ENCODE measurements around the gene C1orf159. TPM values are rescaled to one million over a fixed set of nuclear protein-coding genes. Genes with fewer than 3 reads are reported as not detected.
A peak's percentile ranks its signal among the peaks of the same experiment; 100 is the strongest.

C1orf159 gene
- total RNA-seq, 1 donor from 2014 or later = 11.7 TPM

GRCh38 chr1:1116701-1117468, 996 bp upstream of the C1orf159 start:
- Histone ChIP-seq H3K4me1 (peaks cover 11% of the 10 kb centered on the region), H3K4me3 (peak overlapping the region; percentile 75), H3K27me3 (ENCODE audit: low read depth) (peaks cover 16% of the 10 kb centered on the region), H3K27ac (peak overlapping the region; percentile 18), H3K9me3 (no peaks in the 10 kb centered on the region), H3K36me3 (no peaks in the 10 kb centered on the region)
- no peak for TF ChIP-seq CTCF (IDR thresholded peaks at IDR 0.05)
- ATAC-seq (no peak), DNase-seq (peak; percentile 57)
- intact Hi-C loops (cut with DNase I) = no loop called here

- Histone ChIP-seq H3K36me3 (no peaks in the 10 kb centered on the region), H3K27me3 (ENCODE audit: low read depth) (peaks cover 8% of the 10 kb centered on the region), H3K9me3 (no peaks in the 10 kb centered on the region), H3K27ac (peak overlapping the region; percentile 74), H3K4me1 (peaks cover 9% of the 10 kb centered on the region), H3K4me3 (peak overlapping the region; percentile 75)
- intact Hi-C loops (cut with DNase I) = no loop called here
- TF ChIP-seq CTCF (IDR thresholded peaks at IDR 0.05) = no peak
- no peak for ATAC-seq
- peak; percentile 38 for DNase-seq
These were observed 628 bp downstream of the C1orf159 start for GRCh38 chr1:1115136-1115785.

GRCh38 chr1:1114431-1114830, 1.5 kb downstream of the C1orf159 start:
- peak; percentile 29 for DNase-seq

GRCh38 chr1:1112237-1112985, 3.5 kb downstream of the C1orf159 start:
- Histone ChIP-seq H3K4me1 (peaks cover 9% of the 10 kb centered on the region), H3K27me3 (ENCODE audit: low read depth) (no peaks in the 10 kb centered on the region), H3K36me3 (no peaks in the 10 kb centered on the region), H3K4me3 (no peak overlapping the region), H3K9me3 (no peaks in the 10 kb centered on the region), H3K27ac (no peak overlapping the region)
- intact Hi-C loops (cut with DNase I) = no loop called here
- no peak for TF ChIP-seq CTCF (IDR thresholded peaks at IDR 0.05)
- DNase-seq (peak; percentile 30), ATAC-seq (no peak)

More at GRCh38 chr1:1114431-1114830, 1.5 kb downstream of the C1orf159 start:
- H3K4me3 ChIP-seq = no peak overlapping the region
- TF ChIP-seq CTCF (IDR thresholded peaks at IDR 0.05) = no peak
- peaks cover 9% of the 10 kb centered on the region for H3K4me1 ChIP-seq
- no peak overlapping the region for H3K27ac ChIP-seq
- peaks cover 7% of the 10 kb centered on the region for H3K27me3 ChIP-seq (ENCODE audit: low read depth)
- ATAC-seq = no peak
- H3K36me3 ChIP-seq = no peaks in the 10 kb centered on the region
- intact Hi-C loops (cut with DNase I) = no loop called here
- H3K9me3 ChIP-seq = no peaks in the 10 kb centered on the region

GRCh38 chr1:1111516-1112236, 4.2 kb downstream of the C1orf159 start:
- Histone ChIP-seq H3K36me3 (no peaks in the 10 kb centered on the region), H3K27ac (no peak overlapping the region), H3K27me3 (ENCODE audit: low read depth) (no peaks in the 10 kb centered on the region), H3K4me3 (no peak overlapping the region), H3K9me3 (no peaks in the 10 kb centered on the region), H3K4me1 (peaks cover 9% of the 10 kb centered on the region)
- DNase-seq (peak; percentile 39), ATAC-seq (no peak)
- intact Hi-C loops (cut with DNase I) = no loop called here
- TF ChIP-seq CTCF (IDR thresholded peaks at IDR 0.05) = no peak
